ENCODE measurements around the gene ELF2. TPM values are rescaled to one million over a fixed set of nuclear protein-coding genes. Genes with fewer than 3 reads are reported as not detected.

ELF2 gene
- total and polyA plus RNA-seq, 2 donors (not counting 1 experiment from before 2014, with no cell fraction given): 31.2 to 42.6 TPM

DNA sequence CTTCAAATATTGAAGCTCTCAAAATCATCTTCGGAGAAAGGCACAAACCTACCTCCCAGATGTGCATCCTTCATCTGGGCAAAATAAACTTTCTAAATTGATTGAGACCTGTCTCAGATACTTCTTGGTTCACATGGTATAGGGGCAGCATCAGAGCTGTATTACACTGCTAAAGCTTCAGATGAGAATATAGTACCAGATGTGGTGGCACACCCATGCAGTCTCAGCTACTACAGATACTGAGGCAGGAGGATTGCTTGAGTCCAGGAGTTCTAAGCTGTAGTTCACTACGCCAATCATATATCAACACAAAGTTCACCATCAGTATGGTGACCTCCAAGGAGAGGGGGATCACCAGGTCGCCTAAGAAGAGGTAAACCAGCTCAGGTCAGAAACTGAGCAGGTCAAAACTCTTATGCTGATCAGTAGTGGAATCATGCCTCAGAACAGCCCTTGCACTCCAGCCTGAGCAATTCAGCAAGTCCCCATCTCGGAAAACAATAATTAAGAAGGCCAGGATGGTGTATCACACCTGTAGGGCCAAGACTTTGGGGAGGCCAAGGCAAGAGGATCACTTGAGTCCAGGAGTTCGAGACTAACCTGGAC, 22.0 kb downstream of the ELF2 start:
- no peaks in the 10 kb centered on the region for H3K79me2 ChIP-seq (ENCODE audit: control insufficient read depth, insufficient read depth, low read length)

DNA sequence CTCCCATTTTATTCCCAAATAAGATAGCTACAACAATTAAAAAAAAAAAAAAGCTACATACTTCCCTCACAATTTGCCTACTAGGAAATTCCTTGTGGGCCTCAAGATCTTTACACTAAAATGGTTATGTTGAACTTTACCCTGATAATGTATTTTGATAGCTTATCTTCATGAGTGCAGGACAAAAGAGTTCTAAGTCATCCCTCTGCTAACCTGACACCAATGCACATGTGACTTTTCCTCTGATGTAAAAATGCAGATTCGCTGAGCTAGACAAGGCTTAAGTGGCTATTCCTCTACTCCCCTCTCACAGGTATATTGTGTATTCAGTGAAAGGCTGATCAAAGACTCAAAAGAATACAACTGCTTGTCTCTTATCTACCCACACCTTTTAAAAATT, 22.5 kb downstream of the ELF2 start:
- Histone ChIP-seq H3K9ac (ENCODE audit: insufficient read depth, low read length) (no peak overlapping the region), H3K4me1 (ENCODE audit: control insufficient read depth, extremely low read depth, insufficient read depth, low read length) (peaks cover 6% of the 10 kb centered on the region), H3K9me3 (ENCODE audit: control insufficient read depth, insufficient read depth, low read depth, low read length) (no peaks in the 10 kb centered on the region), H3K79me2 (ENCODE audit: control insufficient read depth, insufficient read depth, low read length) (no peaks in the 10 kb centered on the region), H4K20me1 (ENCODE audit: control insufficient read depth, extremely low read depth, insufficient read depth, low read length) (no peaks in the 10 kb centered on the region), H3K4me3 (replicated peaks in 1 of 4; ENCODE audit: control extremely low read depth in 1 of 4, insufficient read depth in 1 of 4, low read depth in 3 of 4, low read length in 4 of 4) (no peak overlapping the region), H2AFZ (ENCODE audit: low read length) (no peak overlapping the region), H3K27me3 (ENCODE audit: control insufficient read depth, insufficient read depth, low read length) (no peaks in the 10 kb centered on the region), H3K36me3 (ENCODE audit: control insufficient read depth, insufficient read depth, low read length) (no peaks in the 10 kb centered on the region), H3K4me2 (ENCODE audit: extremely low read depth, insufficient read depth, low read length) (no peak overlapping the region), H3K27ac (ENCODE audit: insufficient read depth, low read length) (no peak overlapping the region)
- TF ChIP-seq EZH2 (IDR thresholded peaks at IDR 0.05; ENCODE audit: low read length, missing control alignments) (no peak), CTCF (conservative IDR thresholded peaks at IDR 0.05 in 1 of 2, IDR thresholded peaks at IDR 0.05 in 1 of 2; ENCODE audit: low read depth in 1 of 2, low read length in 2 of 2) (no peak)
- no peak for DNase-seq (ENCODE audit: low read depth in 2 of 2)

More for the DNA sequence above, 22.0 kb downstream of the ELF2 start:
- peaks cover 6% of the 10 kb centered on the region for H3K4me1 ChIP-seq (ENCODE audit: control insufficient read depth, extremely low read depth, insufficient read depth, low read length)
- no peak overlapping the region for H2AFZ ChIP-seq (ENCODE audit: low read length)
- no peaks in the 10 kb centered on the region for H3K36me3 ChIP-seq (ENCODE audit: control insufficient read depth, insufficient read depth, low read length)
- H3K9ac ChIP-seq (ENCODE audit: insufficient read depth, low read length): no peak overlapping the region
- H3K4me3 ChIP-seq (replicated peaks in 1 of 4; ENCODE audit: control extremely low read depth in 1 of 4, insufficient read depth in 1 of 4, low read depth in 3 of 4, low read length in 4 of 4): no peak overlapping the region
- no peaks in the 10 kb centered on the region for H3K27me3 ChIP-seq (ENCODE audit: control insufficient read depth, insufficient read depth, low read length)
- no peak overlapping the region for H3K4me2 ChIP-seq (ENCODE audit: extremely low read depth, insufficient read depth, low read length)
- H4K20me1 ChIP-seq (ENCODE audit: control insufficient read depth, extremely low read depth, insufficient read depth, low read length): no peaks in the 10 kb centered on the region
- TF ChIP-seq EZH2 (IDR thresholded peaks at IDR 0.05; ENCODE audit: low read length, missing control alignments): no peak
- no peak for TF ChIP-seq CTCF (conservative IDR thresholded peaks at IDR 0.05 in 1 of 2, IDR thresholded peaks at IDR 0.05 in 1 of 2; ENCODE audit: low read depth in 1 of 2, low read length in 2 of 2)
- H3K9me3 ChIP-seq (ENCODE audit: control insufficient read depth, insufficient read depth, low read depth, low read length): no peaks in the 10 kb centered on the region
- DNase-seq (ENCODE audit: low read depth in 2 of 2): no peak
- no peak overlapping the region for H3K27ac ChIP-seq (ENCODE audit: insufficient read depth, low read length)

- no peak overlapping the region for H2AFZ ChIP-seq (ENCODE audit: low read length)
- peaks cover 6% of the 10 kb centered on the region for H3K4me1 ChIP-seq (ENCODE audit: control insufficient read depth, extremely low read depth, insufficient read depth, low read length)
- no peak overlapping the region for H3K27ac ChIP-seq (ENCODE audit: insufficient read depth, low read length)
- H4K20me1 ChIP-seq (ENCODE audit: control insufficient read depth, extremely low read depth, insufficient read depth, low read length): no peaks in the 10 kb centered on the region
- no peak overlapping the region for H3K4me3 ChIP-seq (replicated peaks in 1 of 4; ENCODE audit: control extremely low read depth in 1 of 4, insufficient read depth in 1 of 4, low read depth in 3 of 4, low read length in 4 of 4)
- no peak overlapping the region for H3K4me2 ChIP-seq (ENCODE audit: extremely low read depth, insufficient read depth, low read length)
- no peaks in the 10 kb centered on the region for H3K9me3 ChIP-seq (ENCODE audit: control insufficient read depth, insufficient read depth, low read depth, low read length)
- no peak for DNase-seq (ENCODE audit: low read depth in 2 of 2)
- no peaks in the 10 kb centered on the region for H3K36me3 ChIP-seq (ENCODE audit: control insufficient read depth, insufficient read depth, low read length)
- no peak overlapping the region for H3K9ac ChIP-seq (ENCODE audit: insufficient read depth, low read length)
- TF ChIP-seq CTCF (conservative IDR thresholded peaks at IDR 0.05 in 1 of 2, IDR thresholded peaks at IDR 0.05 in 1 of 2; ENCODE audit: low read depth in 1 of 2, low read length in 2 of 2): no peak
- TF ChIP-seq EZH2 (IDR thresholded peaks at IDR 0.05; ENCODE audit: low read length, missing control alignments): no peak
- no peaks in the 10 kb centered on the region for H3K27me3 ChIP-seq (ENCODE audit: control insufficient read depth, insufficient read depth, low read length)
- no peaks in the 10 kb centered on the region for H3K79me2 ChIP-seq (ENCODE audit: control insufficient read depth, insufficient read depth, low read length)
These were observed 22.9 kb downstream of the ELF2 start for GRCh38 chr4:139154134-139154421.

Measured in fibroblast of lung (primary cell).